Muscle of arm (tissue), 12 donors: ENCODE results near the gene LPP. TPM values are rescaled to one million over a fixed set of nuclear protein-coding genes. Genes with fewer than 3 reads are reported as not detected.

ENCODE experiments used
- DNase-seq: peaks from one replicate; pipeline ENCODE4 v3.0.0-alpha.2; 2013
- polyA plus RNA-seq, 12 donors: library from polyadenylated mRNA; unstranded; fragments of 120-200 nt; gene quantifications; one replicate each; pipeline ENCODE4 v1.2.1, GENCODE V29; 2013; ENCODE audit not compliant: insufficient read length in 12 of 12

Gene LPP
- polyA plus RNA-seq, 12 donors: 13.8 to 39.6 (median 16.4) TPM; not detected in 1

DNA sequence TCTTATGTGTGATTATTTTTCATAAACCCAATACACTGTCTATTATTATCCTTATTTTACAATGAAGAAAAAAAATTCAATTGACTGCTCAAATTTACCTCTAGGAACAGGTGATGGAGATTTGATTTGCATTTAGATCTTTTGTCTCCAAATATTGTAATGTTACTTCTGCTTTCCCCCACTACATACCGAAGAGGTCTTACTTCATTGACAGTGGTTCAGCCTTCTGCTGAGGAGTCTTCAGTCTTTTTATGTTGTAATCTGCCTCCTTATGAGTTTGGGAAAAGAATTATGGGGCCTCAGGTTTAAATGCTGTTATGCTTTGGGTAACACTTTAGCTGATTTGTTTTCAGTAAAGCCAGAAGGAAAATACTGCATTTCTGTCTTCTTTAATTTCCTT lies 199.5 kb downstream of the LPP start:
- DNase-seq: no peak

DNA sequence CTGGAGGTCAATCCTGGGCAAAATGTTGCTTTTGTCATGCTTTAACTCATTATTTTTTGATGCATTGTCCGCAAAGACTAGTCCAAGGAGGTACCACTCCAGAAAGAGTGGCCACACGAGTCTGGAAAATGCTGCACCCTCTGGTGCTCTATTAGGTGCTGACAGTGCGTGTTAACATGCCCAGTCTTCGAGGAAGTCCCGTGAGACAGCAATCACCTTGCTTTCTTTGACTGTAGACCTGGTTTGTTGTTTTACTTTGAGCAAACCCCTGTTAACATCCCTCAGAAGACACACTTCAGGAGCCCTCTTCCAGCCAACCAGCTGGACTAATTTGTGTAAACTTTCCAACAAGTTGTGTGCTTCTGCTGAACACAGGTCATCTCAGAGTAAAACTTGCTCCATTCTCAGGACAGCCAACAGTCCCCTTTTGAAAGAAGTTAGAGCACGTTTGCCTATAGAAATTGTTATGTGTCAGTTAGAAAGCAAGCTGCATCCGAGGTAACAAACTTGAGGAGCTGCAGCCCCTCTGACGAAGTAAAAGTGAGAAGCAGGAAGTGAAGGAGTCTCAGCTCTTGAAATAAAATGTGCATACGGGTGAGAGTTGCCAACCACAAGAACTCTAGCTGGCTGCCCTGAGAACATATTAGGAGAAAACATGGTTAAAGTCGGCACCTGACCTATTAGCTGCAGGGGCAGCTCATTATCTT lies 205.0 kb downstream of the LPP start:
- no peak for DNase-seq

DNA sequence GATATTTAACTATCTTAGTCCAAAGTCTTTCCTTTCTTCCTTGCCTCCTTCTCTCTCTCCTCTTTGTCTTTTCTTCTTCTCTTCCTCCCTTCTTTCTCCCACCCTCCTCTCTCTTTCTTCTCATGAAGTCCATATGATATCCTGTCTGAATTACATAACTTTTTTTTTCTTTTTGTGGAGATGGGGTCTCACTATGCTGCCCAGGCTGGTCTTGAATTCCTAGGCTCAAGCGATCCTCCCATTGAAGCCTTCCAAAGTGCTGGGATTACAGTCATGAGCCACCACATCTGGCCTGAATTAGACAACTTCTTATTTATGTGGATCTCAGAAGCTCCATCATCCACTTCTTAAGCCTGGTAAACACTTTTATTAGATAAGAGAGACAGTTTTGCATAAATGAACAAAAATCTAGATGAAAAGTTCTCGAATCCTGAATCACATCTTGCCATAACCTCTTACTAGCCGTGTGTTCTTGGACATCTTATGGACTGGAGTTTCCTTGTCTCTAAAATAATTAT lies 206.5 kb downstream of the LPP start:
- no peak for DNase-seq

DNA sequence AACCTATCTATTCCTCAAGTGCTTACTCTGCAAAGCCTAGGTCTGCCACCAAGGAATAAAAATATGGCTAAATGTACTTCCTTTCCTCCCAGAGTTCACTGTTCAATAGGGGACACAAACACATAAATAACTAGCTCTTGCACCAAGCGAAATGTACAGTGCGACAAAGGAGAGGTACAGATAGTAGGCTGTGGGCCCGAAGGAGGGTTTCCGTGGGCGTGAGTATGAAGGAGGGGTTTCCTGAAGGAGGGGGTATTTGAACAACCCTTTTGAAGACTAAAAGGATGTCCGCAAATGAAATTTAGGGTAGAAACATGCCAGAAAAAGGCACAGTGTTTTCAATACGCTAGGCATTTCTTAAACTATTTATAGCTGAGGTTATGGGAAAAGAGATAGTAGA lies 207.9 kb downstream of the LPP start:
- DNase-seq: no peak

DNA sequence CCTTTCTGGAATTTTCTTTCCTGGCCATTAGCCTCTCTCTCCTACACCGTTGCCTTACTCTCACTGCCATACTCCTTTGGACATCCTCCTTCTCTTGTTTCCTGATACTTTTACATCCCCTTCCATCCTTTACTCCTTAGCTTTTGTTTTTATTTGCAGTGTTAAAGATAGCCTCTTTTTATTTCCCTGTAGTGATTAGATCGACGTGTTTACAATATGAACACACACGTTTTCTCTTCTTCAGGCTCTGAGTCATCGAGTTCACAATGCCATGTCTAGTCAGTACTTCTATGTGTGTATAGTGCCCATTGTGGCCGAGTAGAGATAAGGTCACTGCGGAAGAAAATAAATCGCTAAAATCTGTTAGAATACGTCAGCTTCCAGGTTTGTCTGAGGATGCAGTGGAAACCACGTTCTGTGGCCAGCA lies 208.5 kb downstream of the LPP start:
- DNase-seq: no peak

DNA sequence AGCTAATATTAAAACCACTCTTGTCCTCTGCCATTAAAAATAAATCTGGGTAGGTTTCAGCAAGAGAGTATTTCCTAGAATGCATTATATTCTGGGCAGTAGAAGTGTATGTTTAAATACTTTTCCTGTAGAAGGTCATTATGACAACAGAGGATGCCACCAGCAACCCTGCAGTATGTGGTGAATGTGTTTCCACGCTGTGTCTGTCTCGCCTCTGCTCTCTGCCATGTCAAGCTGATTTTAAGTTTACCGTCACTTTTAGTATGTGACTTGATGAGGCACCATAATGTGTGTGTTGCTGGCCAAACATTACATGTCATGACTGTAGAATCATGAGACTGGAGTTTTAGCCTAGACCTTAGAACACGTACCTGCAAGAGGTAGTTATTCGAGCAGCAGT lies 211.2 kb downstream of the LPP start:
- no peak for DNase-seq

DNA sequence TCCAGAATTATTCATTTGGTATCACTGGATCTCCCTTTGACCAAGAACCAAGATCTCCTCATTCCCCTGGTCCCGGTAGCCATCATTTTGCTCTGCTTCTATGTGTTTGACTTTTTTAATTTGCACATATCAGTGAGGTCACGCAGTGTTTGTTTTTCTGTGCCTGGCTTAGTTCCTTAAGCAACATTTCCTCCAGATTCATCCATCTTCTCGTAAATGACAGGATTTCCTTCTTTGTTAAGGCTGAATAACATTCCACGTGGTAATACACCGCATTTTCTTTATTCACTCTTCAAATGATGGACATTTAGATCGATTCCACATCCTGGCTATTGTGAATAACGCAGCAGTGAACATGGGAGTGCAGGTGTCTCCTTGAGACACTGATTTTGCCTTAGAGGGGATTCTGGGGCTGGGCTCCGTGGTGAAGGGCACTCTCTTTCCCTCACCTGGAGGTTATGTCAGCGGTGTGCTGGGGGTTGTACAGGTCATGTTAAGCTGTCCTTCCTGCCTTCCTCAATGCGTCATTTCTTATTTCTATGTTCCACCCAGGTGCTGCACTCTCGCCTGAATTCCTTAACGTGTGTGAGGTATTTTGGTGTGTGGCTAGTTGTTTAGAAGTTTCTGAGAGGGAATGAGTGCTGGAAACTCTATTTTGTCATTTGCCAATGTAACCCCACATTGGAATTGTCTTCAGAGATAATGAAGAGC lies 212.2 kb downstream of the LPP start:
- no peak for DNase-seq

DNA sequence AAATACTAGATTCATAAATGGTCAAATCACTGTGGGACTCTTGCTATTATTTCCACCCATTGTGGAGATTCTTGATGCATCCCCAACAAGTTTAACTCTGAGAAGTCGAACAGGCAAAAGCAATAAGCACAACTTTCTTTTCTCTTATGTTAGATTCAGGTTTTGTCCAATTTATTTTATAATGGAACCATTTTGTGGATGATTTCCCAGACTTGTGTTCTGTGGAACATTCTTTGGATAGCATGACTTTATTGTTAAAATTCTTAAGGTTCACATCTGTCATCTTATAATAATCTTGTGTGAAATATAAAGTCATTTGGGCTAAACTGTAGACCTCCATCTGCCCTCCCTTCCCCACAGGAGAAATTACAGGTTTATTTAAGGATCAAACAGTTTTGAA lies 213.7 kb downstream of the LPP start:
- DNase-seq: peak; percentile 56

DNA sequence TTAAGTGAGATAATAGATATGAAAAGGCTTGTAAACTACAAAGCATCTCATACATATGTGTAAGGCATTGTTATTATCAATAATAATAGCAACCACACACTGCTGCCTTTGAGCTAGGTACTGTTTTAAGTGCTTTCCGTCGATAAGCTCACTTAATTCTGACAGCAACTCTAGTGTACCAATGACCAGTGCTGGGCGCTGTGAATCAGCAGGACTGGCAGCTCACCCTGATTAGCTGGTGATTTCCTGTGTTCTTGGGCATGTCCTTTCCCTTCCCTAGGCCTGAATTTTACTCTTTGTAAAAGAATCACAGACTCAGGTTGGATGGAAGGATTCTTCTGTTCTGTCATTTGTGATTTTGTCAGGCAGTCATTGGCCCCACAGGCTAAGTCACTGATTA lies 215.6 kb downstream of the LPP start:
- no peak for DNase-seq

DNA sequence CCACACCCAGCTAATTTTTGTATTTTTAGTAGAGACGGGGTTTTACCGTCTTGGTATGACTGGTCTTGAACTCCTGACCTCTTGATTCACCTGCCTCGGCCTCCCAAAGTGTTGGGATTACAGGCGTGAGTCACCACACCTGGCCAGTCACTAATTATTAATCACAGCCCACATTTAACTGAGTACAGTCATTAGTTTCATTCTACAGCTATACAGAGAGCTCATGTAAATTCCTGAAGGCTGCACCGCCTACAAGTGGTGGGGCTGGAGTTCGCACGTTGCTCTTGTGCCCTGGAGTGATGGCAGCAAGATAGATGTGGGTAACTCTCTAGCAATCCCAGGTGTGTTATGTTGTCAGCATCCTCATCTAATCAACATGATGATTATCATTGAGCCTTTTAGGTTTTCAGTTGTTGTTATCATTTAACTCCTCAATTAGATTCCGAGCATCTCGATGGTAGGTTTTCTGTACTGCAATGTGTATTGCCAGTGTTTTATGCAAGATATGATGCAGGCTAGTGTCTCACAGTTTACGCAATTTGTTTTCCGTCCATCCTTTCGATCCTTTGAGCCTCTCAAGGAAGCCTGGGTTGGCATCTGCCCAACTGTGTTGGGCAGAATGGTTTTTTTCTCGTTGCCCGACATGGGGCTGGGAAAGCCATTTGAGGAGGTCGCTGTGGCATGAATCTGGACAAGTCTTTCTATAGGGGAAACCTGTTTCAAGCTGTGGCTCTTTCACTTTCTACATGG lies 216.3 kb downstream of the LPP start:
- no peak for DNase-seq

DNA sequence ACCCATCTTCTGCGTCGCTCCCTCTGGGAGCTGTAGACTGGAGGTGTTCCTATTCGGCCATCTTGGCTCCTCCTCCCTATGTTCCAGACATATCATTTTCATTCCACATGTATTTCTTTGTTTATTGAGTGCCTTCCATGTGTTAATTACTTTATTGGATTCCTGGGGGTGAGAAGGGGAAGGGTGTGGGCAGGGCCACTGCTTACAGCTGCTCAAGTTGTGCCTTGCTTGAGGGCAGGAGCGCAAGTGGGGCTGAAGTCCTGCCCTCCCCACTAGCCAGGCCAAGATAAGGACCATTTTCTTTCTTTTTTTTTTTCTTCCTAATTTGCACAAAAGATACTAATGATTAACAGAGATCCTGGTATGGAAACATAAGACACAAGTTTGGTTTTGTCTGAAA lies 224.8 kb downstream of the LPP start:
- no peak for DNase-seq

DNA sequence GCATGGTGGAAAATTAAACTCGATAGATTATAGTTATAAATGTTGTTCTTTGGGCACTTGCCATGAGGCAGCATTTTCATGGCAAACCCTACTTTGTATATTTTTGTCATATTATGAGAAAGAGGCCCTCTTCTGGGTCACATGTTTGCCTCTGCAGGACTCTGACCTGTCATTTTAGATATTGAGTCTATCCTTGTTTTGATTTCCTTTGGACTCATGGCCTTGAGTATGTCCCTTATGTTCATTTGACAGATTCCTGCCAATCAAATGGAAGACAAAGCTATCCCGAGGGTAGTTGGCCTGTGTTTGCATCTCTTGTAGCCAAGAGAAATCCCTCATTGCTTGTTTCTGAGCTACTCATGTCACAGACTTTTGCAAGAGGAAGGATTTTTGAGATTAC lies 226.3 kb downstream of the LPP start:
- DNase-seq: no peak

DNA sequence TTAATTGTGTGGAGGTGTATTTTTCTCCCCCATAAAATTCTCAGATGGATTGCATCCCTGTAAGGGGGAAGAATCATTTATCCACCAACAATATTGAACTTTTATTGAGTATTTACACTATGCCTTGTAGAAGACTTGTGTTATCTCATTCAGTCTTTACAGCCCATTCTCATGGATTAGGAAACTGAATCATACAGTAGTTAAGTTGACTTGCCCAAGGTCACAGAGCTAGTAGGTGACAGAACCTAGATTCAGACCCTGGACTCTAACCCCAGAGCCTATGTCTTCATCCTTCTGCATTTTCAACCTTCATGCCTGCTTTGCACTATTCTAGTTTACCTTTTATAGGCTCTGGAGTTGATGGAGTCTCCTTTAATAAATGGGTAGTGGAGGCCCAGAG lies 226.8 kb downstream of the LPP start:
- DNase-seq: no peak

DNA sequence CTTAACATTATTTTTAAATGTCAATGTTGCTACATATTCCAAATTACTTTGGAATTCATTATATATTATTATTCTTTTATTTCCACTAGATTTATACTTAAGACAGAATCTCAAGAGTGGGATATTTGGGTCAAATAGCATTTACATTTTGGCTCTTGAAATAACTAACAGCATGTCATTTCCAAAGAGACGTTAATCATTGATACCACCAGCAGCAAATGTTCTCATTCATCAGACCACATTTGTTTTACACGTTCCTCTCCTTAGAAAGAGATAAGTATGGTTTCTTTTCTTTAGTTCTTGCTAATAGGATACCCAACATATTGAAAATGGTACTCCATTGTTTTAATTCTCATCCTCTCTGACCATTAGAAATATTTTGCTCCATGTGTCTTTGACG lies 229.8 kb downstream of the LPP start:
- DNase-seq: no peak

DNA sequence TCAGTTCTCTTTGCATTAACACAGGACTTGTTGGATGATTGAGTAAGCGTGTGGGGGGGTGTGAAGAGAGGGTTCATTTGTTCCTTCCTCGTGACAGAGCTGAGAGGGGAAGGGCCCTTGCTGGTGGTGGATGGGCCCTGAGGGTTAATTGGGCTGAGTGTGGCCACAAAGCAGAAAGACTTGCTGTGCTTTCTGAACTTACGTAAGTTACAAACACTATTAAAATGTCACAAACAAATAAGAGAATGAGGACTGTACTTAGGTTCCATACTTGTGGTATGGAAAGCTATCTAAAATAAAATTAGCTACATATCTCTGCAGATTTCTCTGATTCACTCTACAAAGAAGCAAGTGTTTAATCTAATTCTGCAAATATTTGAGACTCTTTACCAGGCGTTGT lies 231.3 kb downstream of the LPP start:
- DNase-seq: no peak

DNA sequence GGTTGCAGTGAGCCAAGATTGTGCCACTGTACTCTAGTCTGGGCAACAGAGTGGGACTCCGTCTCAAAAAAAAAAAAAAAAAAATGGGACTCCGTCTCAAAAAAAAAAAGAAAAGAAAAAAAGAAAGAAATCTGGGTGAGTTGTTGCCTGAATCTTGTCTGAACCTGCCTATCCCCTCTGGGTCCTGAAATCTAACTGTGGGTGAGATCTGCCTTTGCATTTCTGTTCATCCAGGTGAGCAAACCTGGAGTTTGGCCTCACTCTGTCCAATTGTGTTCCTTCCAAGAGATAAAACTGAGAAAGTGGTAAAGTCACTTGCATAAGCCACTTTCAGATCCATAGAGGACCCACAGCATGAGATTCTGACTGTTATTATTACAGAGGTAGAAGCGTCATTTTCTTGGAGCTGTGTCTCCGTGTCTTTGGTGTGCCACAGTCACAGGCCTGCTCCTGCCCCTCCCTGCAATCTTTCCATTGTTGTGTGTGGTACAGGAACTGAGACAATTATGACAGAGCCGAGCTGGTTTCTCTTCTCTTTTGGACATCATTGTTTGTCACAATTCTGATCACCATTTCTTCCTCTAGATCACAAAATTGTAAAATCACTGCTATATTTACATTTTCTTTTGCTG lies 235.9 kb downstream of the LPP start:
- peak; percentile 34 for DNase-seq

DNA sequence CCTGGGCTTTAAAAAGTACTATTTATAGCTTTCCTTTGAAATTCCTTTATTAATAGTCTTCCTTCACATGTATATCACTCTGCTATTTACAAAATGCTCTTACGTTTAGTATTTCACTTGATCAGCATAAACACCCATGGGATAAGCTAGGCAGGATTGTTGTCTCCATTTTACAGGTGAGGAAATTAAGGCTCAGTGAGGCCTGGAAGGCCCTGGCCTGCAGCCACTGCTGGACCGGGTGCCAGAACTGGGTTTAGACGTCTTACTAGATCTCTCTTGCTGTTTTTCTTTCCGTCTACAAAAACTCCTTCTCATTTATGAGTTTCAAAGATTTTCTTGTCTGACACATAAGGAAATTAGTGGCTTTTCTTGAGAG lies 236.4 kb downstream of the LPP start:
- DNase-seq: no peak

DNA sequence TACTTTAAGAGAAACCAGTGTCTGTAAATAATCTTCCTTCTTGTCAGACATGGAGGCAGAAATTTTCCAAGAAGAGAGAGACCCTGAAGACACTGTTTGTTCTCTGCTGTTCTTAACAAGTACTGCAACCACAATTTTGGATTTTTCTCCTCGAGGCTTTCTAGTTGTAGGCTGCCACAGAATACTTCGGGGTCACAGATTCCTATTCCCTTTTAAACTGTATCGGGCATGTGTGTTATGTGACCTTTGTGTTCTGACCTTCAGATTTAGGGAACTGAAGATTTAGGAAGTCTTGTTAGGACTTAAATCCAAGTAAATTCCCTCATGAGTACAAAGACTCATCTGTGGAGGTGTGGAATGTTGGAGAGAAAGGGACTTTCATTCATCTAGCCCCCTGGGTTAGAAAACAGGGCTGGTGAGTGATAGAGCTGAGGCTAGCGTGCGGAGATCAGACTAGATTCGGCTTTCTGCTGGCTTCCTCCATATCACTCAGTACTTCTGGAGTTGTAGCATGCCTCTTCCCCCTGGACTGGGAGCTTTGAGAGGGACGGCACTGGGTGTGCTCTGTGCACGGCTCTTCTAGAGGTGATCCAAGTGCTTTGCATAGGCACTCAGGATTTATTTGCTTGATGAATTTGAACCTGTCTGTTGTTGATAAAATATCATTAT lies 237.0 kb downstream of the LPP start:
- no peak for DNase-seq

DNA sequence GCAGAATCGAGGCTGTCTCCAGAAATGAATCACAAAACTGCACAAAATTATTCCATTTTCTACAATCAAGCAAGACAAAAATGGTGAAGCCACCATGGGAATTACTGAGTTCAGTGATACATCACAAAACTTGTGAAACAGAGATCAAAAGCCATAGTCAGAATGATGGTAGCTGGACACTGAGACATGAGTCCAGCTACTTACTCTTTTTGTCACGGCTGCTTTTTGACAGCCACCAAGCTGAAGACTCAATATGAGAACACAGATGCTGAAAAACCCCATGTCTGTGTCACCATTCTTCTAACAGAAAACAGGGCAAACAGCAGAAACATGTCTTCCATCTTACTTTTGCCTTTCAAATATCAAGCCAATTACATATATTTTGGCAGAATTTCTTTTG lies 237.6 kb downstream of the LPP start:
- DNase-seq: no peak

DNA sequence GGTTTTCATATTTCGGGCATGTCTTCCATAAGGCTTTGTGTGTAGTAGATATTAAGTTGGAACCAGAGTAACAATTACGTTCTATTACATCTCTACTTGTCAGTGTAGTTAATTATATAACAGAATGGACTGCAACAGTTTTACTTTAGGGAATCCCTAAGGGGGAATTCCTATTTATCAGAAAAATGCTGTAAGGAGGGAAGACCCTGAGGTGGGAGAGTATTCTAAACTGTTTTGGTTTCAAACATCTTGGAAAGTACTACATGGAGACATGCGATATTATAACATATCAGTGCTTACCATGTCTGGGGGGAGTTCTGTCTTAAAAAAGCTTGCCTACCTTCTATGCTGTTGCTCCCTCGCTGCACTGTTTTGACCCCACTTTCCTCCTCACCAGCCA lies 238.1 kb downstream of the LPP start:
- no peak for DNase-seq

DNA sequence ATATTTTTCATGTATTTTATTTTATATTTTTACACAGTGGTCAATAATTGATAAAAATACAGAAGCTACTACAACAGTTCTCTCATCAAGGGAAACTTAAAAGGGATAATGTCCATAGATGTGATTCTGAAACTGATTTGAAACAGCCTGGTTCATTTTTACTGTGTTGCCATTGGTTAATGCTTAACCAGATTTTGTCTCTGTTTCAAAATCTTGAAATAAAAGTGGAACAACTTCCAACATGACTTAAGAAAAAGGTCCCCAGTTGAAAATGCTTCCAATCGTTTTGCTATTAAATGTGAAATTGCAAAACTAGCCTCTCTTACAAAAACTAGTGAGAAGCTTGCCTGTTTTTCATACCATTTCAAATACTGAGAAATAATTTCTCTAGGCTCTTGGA lies 240.7 kb downstream of the LPP start:
- no peak for DNase-seq

DNA sequence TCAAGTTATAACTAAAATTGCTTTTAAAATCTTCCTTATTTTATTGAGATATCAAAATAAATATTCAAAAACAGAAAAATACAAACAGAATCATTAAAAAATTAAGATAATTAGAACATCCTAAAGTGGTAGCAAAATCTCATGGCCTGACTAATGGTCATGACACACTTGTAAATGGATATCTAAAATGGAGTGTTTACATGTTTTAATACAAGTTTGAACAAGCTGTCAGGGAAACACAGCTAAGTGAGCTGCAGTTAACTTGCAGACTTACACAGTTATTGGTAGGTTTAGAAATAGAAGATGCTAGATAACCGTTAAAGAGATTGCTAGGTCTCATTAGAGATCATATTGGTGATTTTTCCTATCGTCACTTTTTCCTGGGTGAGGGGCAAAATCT lies 242.3 kb downstream of the LPP start:
- DNase-seq: no peak
